SU-DHL-6 (cell line): ENCODE data around the gene S100A4.

Experiments used
- H2AFZ ChIP-seq: fragments of 200-600 bp; sonication (generic); 2 replicates; pipeline ENCODE4 v1.6.1; 2014; ENCODE audit warnings: low read depth, mild to moderate bottlenecking, moderate library complexity, mixed read lengths, antibody characterized with exemption, low read length; ENCODE audit not compliant: severe bottlenecking
- H3F3A ChIP-seq: fragments of 200-600 bp; shearing (Covaris generic); 2 replicates; pipeline ENCODE4 v1.6.0; 2016; ENCODE audit warnings: antibody characterized with exemption, mild to moderate bottlenecking; ENCODE audit not compliant: insufficient read depth
- H3K27ac ChIP-seq: fragments of 200-600 bp; sonication (generic); 2 replicates; pipeline ENCODE4 v1.5.1; 2016; ENCODE audit warnings: low read depth, mild to moderate bottlenecking, low read length, moderate library complexity, mixed read lengths
- H3K27me3 ChIP-seq: fragments of 200-600 bp; sonication (generic), shearing (Covaris generic); 2 replicates; pipeline ENCODE4 v1.6.0; 2014; ENCODE audit warnings: mild to moderate bottlenecking, low read length
- H3K36me3 ChIP-seq: fragments of 200-600 bp; sonication (generic); 2 replicates; pipeline ENCODE4 v1.6.1; 2014; ENCODE audit warnings: mild to moderate bottlenecking, low read length, mixed read lengths
- H3K4me2 ChIP-seq: fragments of 300-600, 200-600 bp; shearing (Covaris generic), sonication (generic); 2 replicates; pipeline ENCODE4 v1.6.0; 2014; ENCODE audit warnings: low read length, low read depth, mild to moderate bottlenecking; ENCODE audit not compliant: poor library complexity, severe bottlenecking
- H3K4me3 ChIP-seq: fragments of 200-600 bp; sonication (generic); 2 replicates; pipeline ENCODE4 v1.5.1; 2014; ENCODE audit warnings: antibody characterized with exemption, low read length, mild to moderate bottlenecking, mixed read lengths; ENCODE audit not compliant: insufficient read depth, poor library complexity, severe bottlenecking
- H3K79me2 ChIP-seq: fragments of 200-600 bp; sonication (generic); 2 replicates; pipeline ENCODE4 v1.6.1; 2014; ENCODE audit warnings: mild to moderate bottlenecking, low read length, moderate library complexity; ENCODE audit not compliant: insufficient read depth
- H3K9ac ChIP-seq: fragments of 200-600 bp; sonication (generic); 2 replicates; pipeline ENCODE4 v1.7.0; 2014; ENCODE audit warnings: mild to moderate bottlenecking, low read length
- H3K9me2 ChIP-seq: fragments of 200-600 bp; sonication (generic); replicated peaks from 2 replicates; pipeline ENCODE4 v1.6.1; 2014; ENCODE audit warnings: low read length; ENCODE audit not compliant: insufficient read depth
- H3K9me3 ChIP-seq: fragments of 200-600 bp; sonication (generic); 2 replicates; pipeline ENCODE4 v1.6.1; 2014; ENCODE audit warnings: low read length, mixed read lengths; ENCODE audit not compliant: insufficient read depth
- H4K20me1 ChIP-seq: fragments of 200-600 bp; sonication (generic); 2 replicates; pipeline ENCODE4 v1.6.1; 2014; ENCODE audit warnings: low read depth, mild to moderate bottlenecking, antibody characterized with exemption, low read length, moderate library complexity, mixed read lengths
- EZH2phosphoT487 ChIP-seq: fragments of 200-600 bp; sonication (generic), shearing (Covaris generic); conservative IDR thresholded peaks from 2 replicates; pipeline ENCODE4 v1.6.1; 2018; ENCODE audit warnings: mild to moderate bottlenecking, antibody characterized with exemption, low read length, moderate library complexity, mixed read lengths
- TF ChIP-seq, protein P1 (sequence below): fragments of 200-600 bp; sonication (generic); IDR thresholded peaks from one replicate; pipeline ENCODE4 v1.5.1; 2017; ENCODE audit warnings: antibody characterized with exemption, mild to moderate bottlenecking, low read length, moderate library complexity; ENCODE audit not compliant: insufficient read depth, poor library complexity, severe bottlenecking

Gene S100A4

DNA sequence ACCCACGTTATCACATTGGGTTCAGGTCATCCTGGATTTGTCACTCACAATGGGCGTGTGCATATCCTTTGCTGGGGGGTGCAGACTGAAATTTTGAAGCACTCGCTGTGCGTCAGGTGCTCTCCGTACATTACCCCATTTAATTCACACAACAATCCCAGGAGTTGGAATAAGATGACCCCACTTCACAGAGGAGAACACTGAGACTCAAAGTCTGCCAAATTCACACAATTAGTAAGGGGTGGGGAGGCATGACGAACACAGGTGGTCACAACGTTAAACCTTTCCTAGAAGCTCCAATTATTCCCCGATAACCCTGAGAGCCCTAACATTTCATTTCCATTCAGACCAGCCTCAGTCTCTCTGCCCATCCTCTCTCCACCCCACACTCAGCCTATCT, 23.9 kb upstream of the S100A4 start:
- no peak for TF ChIP-seq EZH2phosphoT487
- TF ChIP-seq, protein P1, sequence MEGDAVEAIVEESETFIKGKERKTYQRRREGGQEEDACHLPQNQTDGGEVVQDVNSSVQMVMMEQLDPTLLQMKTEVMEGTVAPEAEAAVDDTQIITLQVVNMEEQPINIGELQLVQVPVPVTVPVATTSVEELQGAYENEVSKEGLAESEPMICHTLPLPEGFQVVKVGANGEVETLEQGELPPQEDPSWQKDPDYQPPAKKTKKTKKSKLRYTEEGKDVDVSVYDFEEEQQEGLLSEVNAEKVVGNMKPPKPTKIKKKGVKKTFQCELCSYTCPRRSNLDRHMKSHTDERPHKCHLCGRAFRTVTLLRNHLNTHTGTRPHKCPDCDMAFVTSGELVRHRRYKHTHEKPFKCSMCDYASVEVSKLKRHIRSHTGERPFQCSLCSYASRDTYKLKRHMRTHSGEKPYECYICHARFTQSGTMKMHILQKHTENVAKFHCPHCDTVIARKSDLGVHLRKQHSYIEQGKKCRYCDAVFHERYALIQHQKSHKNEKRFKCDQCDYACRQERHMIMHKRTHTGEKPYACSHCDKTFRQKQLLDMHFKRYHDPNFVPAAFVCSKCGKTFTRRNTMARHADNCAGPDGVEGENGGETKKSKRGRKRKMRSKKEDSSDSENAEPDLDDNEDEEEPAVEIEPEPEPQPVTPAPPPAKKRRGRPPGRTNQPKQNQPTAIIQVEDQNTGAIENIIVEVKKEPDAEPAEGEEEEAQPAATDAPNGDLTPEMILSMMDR: no peak
- H3K36me3 ChIP-seq: no peaks in the 10 kb centered on the region
- no peak overlapping the region for H3K4me2 ChIP-seq
- H3K9me3 ChIP-seq: no peaks in the 10 kb centered on the region
- no peaks in the 10 kb centered on the region for H3K79me2 ChIP-seq
- no peaks in the 10 kb centered on the region for H4K20me1 ChIP-seq
- H3K27ac ChIP-seq: no peak overlapping the region
- no peak overlapping the region for H3K9ac ChIP-seq
- H3K27me3 ChIP-seq: no peaks in the 10 kb centered on the region
- no peaks in the 10 kb centered on the region for H3K9me2 ChIP-seq
- no peak overlapping the region for H2AFZ ChIP-seq
- H3K4me3 ChIP-seq: no peak overlapping the region
- H3F3A ChIP-seq: no peaks in the 10 kb centered on the region

DNA sequence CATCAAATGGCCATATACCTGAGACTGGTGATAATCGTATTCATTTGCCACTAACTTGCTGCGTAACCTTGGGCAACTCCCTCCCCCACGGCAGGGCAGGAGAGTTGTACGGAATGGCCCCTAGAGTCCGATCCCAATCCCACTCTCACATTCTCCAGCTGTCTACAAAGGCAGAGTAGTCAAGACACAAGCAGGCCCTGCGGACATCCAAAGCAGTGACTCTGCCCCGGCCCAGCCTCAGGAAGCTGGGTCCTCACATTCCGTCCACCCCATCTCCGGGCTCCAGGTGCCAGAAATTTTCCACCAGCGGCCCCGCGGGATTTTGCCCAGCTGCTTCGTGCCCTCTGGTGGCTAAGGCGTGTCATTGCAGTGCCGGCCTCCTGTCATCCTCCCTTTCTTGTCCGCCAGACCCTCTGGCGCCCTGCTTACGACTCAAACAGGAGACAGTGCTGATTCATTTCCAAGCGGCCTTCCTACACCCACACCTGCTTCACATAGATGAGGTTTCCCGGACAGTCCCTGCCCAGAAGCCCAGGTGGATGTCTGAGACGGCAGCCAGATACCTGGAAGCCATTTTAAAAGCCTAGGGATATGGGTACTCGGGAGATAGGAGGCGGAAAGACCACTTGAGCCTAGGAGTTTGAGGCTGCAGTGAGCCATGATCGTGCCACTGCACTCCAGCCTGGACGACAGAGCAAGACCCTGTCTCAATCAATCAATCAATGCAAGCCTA, 22.9 kb upstream of the S100A4 start:
- no peaks in the 10 kb centered on the region for H3K9me3 ChIP-seq
- H3K27ac ChIP-seq: no peak overlapping the region
- no peaks in the 10 kb centered on the region for H3K79me2 ChIP-seq
- no peaks in the 10 kb centered on the region for H3K27me3 ChIP-seq
- H3K4me2 ChIP-seq: no peak overlapping the region
- H3K36me3 ChIP-seq: no peaks in the 10 kb centered on the region
- H3F3A ChIP-seq: no peaks in the 10 kb centered on the region
- TF ChIP-seq, protein P1: peak; percentile 82
- no peak for TF ChIP-seq EZH2phosphoT487
- no peak overlapping the region for H3K4me3 ChIP-seq
- no peak overlapping the region for H3K9ac ChIP-seq
- H4K20me1 ChIP-seq: no peaks in the 10 kb centered on the region
- H3K9me2 ChIP-seq: no peaks in the 10 kb centered on the region
- H2AFZ ChIP-seq: no peak overlapping the region

GRCh38 chr1:153567621-153568366, 22.2 kb upstream of the S100A4 start:
- H3K4me3 ChIP-seq: no peak overlapping the region
- no peak overlapping the region for H3K27ac ChIP-seq
- no peaks in the 10 kb centered on the region for H3K9me2 ChIP-seq
- H3K9ac ChIP-seq: no peak overlapping the region
- no peaks in the 10 kb centered on the region for H3K27me3 ChIP-seq
- H3K36me3 ChIP-seq: no peaks in the 10 kb centered on the region
- H2AFZ ChIP-seq: no peak overlapping the region
- no peak overlapping the region for H3K4me2 ChIP-seq
- no peaks in the 10 kb centered on the region for H3F3A ChIP-seq
- no peaks in the 10 kb centered on the region for H3K9me3 ChIP-seq
- H3K79me2 ChIP-seq: no peaks in the 10 kb centered on the region
- TF ChIP-seq EZH2phosphoT487: no peak
- TF ChIP-seq, protein P1: no peak
- no peaks in the 10 kb centered on the region for H4K20me1 ChIP-seq
